ENCODE data around the gene ZPBP. TPM values are rescaled to one million over a fixed set of nuclear protein-coding genes. Genes with fewer than 3 reads are reported as not detected.

The ZPBP gene
- total RNA-seq (not detected in 2 replicates), polyA plus RNA-seq (not detected in 2 replicates), polyA minus RNA-seq (ENCODE audit: low replicate concordance) (not detected in 2 replicates)
- polyA plus RNA-seq (2012), result not detected in 2 replicates

- H3K9ac ChIP-seq (ENCODE audit: insufficient read depth, low read length), result no peak within 1 kb of the TSS
- H3K27ac ChIP-seq (ENCODE audit: insufficient read depth, low read length), result no peak within 1 kb of the TSS
- peak within 1 kb of the TSS in 2 of 4 experiments; percentile 6 to 25 for H3K4me3 ChIP-seq (replicated peaks in 1 of 4; ENCODE audit: control extremely low read depth in 1 of 4, insufficient read depth in 1 of 4, low read depth in 3 of 4, low read length in 4 of 4)
- H3K36me3 ChIP-seq (ENCODE audit: control insufficient read depth, insufficient read depth, low read length), result no peaks in the 10 kb centered on the region
- no peak within 1 kb of the TSS for H2AFZ ChIP-seq (ENCODE audit: low read length)
- peak; percentile 4 to 36 for DNase-seq (ENCODE audit: low read depth in 2 of 2)
- no peaks in the 10 kb centered on the region for H3K9me3 ChIP-seq (ENCODE audit: control insufficient read depth, insufficient read depth, low read depth, low read length)
- H4K20me1 ChIP-seq (ENCODE audit: control insufficient read depth, extremely low read depth, insufficient read depth, low read length), result no peaks in the 10 kb centered on the region
- no peaks in the 10 kb centered on the region for H3K79me2 ChIP-seq (ENCODE audit: control insufficient read depth, insufficient read depth, low read length)
- H3K4me2 ChIP-seq (ENCODE audit: extremely low read depth, insufficient read depth, low read length), result peak within 1 kb of the TSS; percentile 35
- H3K27me3 ChIP-seq (ENCODE audit: control insufficient read depth, insufficient read depth, low read length), result no peaks in the 10 kb centered on the region
- no peaks in the 10 kb centered on the region for H3K4me1 ChIP-seq (ENCODE audit: control insufficient read depth, extremely low read depth, insufficient read depth, low read length)
- TF ChIP-seq, protein P1, sequence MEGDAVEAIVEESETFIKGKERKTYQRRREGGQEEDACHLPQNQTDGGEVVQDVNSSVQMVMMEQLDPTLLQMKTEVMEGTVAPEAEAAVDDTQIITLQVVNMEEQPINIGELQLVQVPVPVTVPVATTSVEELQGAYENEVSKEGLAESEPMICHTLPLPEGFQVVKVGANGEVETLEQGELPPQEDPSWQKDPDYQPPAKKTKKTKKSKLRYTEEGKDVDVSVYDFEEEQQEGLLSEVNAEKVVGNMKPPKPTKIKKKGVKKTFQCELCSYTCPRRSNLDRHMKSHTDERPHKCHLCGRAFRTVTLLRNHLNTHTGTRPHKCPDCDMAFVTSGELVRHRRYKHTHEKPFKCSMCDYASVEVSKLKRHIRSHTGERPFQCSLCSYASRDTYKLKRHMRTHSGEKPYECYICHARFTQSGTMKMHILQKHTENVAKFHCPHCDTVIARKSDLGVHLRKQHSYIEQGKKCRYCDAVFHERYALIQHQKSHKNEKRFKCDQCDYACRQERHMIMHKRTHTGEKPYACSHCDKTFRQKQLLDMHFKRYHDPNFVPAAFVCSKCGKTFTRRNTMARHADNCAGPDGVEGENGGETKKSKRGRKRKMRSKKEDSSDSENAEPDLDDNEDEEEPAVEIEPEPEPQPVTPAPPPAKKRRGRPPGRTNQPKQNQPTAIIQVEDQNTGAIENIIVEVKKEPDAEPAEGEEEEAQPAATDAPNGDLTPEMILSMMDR (conservative IDR thresholded peaks at IDR 0.05 in 1 of 2, IDR thresholded peaks at IDR 0.05 in 1 of 2; ENCODE audit: low read depth in 1 of 2, low read length in 2 of 2), result peak; percentile 58 to 64
- no peak for TF ChIP-seq EZH2 (IDR thresholded peaks at IDR 0.05; ENCODE audit: low read length, missing control alignments)
Observed at GRCh38 chr7:50092579-50093491, at the start of gene ZPBP. Gene ZPBP (minus strand): TSS chr7:50093246. CDS start chr7:50093194, 52 bp downstream.

DNA sequence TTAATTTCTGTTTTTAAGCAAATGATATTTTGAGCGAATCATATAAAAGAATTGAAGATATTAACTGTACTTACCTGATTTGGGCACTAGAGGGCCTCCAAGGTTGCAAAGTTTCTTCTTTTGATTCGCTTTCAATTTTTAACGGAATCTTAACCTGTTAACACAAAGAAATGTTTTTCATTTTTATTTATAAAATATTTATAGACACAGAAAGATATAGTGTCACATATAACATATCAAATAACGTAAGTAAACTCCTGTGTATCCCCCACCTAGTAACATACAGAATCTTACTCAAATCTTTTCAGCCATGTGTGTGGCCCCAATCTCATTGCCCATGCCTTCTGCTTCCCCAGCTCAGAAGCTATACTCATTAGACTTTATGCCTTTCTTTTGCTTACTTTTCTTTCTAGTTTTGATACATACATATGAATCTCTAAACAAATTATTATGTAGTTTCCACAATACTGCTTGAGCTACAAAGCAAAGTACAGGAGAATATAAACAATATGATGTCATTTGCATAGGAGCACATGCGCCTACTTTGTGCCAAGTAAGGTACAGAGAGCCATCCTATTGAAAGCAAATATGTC is 49.5 kb upstream of the ZPBP start:
- Histone ChIP-seq H3K4me3 (replicated peaks in 1 of 4; ENCODE audit: control extremely low read depth in 1 of 4, insufficient read depth in 1 of 4, low read depth in 3 of 4, low read length in 4 of 4) (no peak overlapping the region), H3K27me3 (ENCODE audit: control insufficient read depth, insufficient read depth, low read length) (no peaks in the 10 kb centered on the region), H4K20me1 (ENCODE audit: control insufficient read depth, extremely low read depth, insufficient read depth, low read length) (no peaks in the 10 kb centered on the region), H3K36me3 (ENCODE audit: control insufficient read depth, insufficient read depth, low read length) (no peaks in the 10 kb centered on the region), H2AFZ (ENCODE audit: low read length) (no peak overlapping the region), H3K4me1 (ENCODE audit: control insufficient read depth, extremely low read depth, insufficient read depth, low read length) (no peaks in the 10 kb centered on the region), H3K79me2 (ENCODE audit: control insufficient read depth, insufficient read depth, low read length) (no peaks in the 10 kb centered on the region), H3K4me2 (ENCODE audit: extremely low read depth, insufficient read depth, low read length) (no peak overlapping the region), H3K9ac (ENCODE audit: insufficient read depth, low read length) (no peak overlapping the region), H3K27ac (ENCODE audit: insufficient read depth, low read length) (no peak overlapping the region), H3K9me3 (ENCODE audit: control insufficient read depth, insufficient read depth, low read depth, low read length) (no peaks in the 10 kb centered on the region)
- TF ChIP-seq EZH2 (IDR thresholded peaks at IDR 0.05; ENCODE audit: low read length, missing control alignments), result no peak
- TF ChIP-seq, protein P1 (conservative IDR thresholded peaks at IDR 0.05 in 1 of 2, IDR thresholded peaks at IDR 0.05 in 1 of 2; ENCODE audit: low read depth in 1 of 2, low read length in 2 of 2), result peak; percentile 61 to 74
- peak; percentile 18 to 48 for DNase-seq (ENCODE audit: low read depth in 2 of 2)

GRCh38 chr7:50141854-50142253 is 48.8 kb upstream of the ZPBP start:
- no peak overlapping the region for H3K4me3 ChIP-seq (replicated peaks in 1 of 4; ENCODE audit: control extremely low read depth in 1 of 4, insufficient read depth in 1 of 4, low read depth in 3 of 4, low read length in 4 of 4)
- no peak for DNase-seq (ENCODE audit: low read depth in 2 of 2)
- TF ChIP-seq EZH2 (IDR thresholded peaks at IDR 0.05; ENCODE audit: low read length, missing control alignments), result no peak
- TF ChIP-seq, protein P1 (conservative IDR thresholded peaks at IDR 0.05 in 1 of 2, IDR thresholded peaks at IDR 0.05 in 1 of 2; ENCODE audit: low read depth in 1 of 2, low read length in 2 of 2), result no peak
- H3K27me3 ChIP-seq (ENCODE audit: control insufficient read depth, insufficient read depth, low read length), result no peaks in the 10 kb centered on the region
- H3K27ac ChIP-seq (ENCODE audit: insufficient read depth, low read length), result no peak overlapping the region
- H3K36me3 ChIP-seq (ENCODE audit: control insufficient read depth, insufficient read depth, low read length), result no peaks in the 10 kb centered on the region
- no peak overlapping the region for H3K4me2 ChIP-seq (ENCODE audit: extremely low read depth, insufficient read depth, low read length)
- H2AFZ ChIP-seq (ENCODE audit: low read length), result no peak overlapping the region
- no peaks in the 10 kb centered on the region for H4K20me1 ChIP-seq (ENCODE audit: control insufficient read depth, extremely low read depth, insufficient read depth, low read length)
- no peak overlapping the region for H3K9ac ChIP-seq (ENCODE audit: insufficient read depth, low read length)
- no peaks in the 10 kb centered on the region for H3K9me3 ChIP-seq (ENCODE audit: control insufficient read depth, insufficient read depth, low read depth, low read length)
- H3K4me1 ChIP-seq (ENCODE audit: control insufficient read depth, extremely low read depth, insufficient read depth, low read length), result no peaks in the 10 kb centered on the region
- H3K79me2 ChIP-seq (ENCODE audit: control insufficient read depth, insufficient read depth, low read length), result no peaks in the 10 kb centered on the region
